WTC11 (cell line): ENCODE results near the gene EFCAB12.

Experiments
- ATF3 ChIP-seq: sonication (generic); formaldehyde crosslinking; conservative IDR thresholded peaks from 2 replicates; pipeline ENCODE4 v1.8.1; 2022; ENCODE audit warnings: mild to moderate bottlenecking, missing genetic modification reagents
- CTCF ChIP-seq: fragments of 200-600 bp; IDR thresholded peaks from 2 replicates; pipeline ENCODE4 v1.8.0; 2022; ENCODE audit warnings: antibody characterized with exemption
- ESRRA ChIP-seq: sonication (generic); formaldehyde crosslinking; IDR thresholded peaks from 2 replicates; pipeline ENCODE4 v1.8.1; 2022; ENCODE audit warnings: mild to moderate bottlenecking, missing genetic modification reagents, borderline replicate concordance

DNA sequence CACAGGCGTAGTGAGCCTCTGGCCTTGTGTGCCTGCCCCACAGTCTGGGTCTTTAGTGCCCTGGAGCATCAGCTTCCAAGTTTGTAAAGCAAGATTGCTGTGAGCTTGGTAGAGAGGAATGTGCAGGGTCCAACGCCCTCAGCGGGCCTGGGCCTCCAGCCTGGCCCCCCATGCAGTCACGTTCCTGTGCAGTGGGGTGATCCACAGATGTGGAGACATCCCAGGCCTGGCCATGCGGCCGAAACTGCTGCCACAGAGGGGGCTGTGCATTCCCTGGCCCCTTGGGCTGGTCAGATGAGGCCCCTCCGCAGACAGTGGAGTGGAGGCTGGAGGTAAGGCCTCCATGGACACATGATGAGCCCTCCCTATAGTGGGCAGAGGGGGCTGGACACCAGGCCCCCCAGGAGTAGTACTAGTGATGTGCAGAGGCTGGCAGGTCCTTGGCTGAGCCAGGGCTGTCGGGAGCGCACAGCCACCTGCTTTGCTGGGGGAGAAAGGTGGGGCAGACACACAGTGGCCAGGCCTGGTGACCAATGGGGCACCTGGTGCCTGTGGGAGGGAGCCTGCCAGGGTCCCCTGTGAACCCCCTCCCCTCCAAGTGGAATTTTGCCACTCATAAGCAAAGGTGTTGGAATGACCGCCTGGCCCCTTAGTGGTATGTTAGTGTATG is 71.5 kb downstream of the EFCAB12 start:
- TF ChIP-seq CTCF (no peak), ATF3 (CRISPR knock-in tag) (no peak), ESRRA (CRISPR knock-in tag) (no peak)
